ENCODE measurements around the gene VAV2.

VAV2 gene

GRCh38 chr9:133812941-133813748 is 179.0 kb downstream of the VAV2 start:
- Mint-ChIP-seq H3K36me3 (ENCODE audit: low read depth) (peaks cover 14% of the 10 kb centered on the region), H3K4me3 (no peak overlapping the region), H3K9me3 (no peaks in the 10 kb centered on the region), H3K27me3 (ENCODE audit: low read depth, poor library complexity) (peaks cover 4% of the 10 kb centered on the region), H3K27ac (no peak overlapping the region), H3K4me1 (peaks cover 45% of the 10 kb centered on the region)
- no peak for DNase-seq
- TF ChIP-seq CTCF (IDR thresholded peaks at IDR 0.05), result no peak

GRCh38 chr9:133812077-133812868 is 179.9 kb downstream of the VAV2 start:
- H3K27ac Mint-ChIP-seq, result no peak overlapping the region
- H3K4me1 Mint-ChIP-seq, result peaks cover 40% of the 10 kb centered on the region
- no peaks in the 10 kb centered on the region for H3K27me3 Mint-ChIP-seq (ENCODE audit: low read depth, poor library complexity)
- TF ChIP-seq CTCF (IDR thresholded peaks at IDR 0.05), result no peak
- H3K9me3 Mint-ChIP-seq, result no peaks in the 10 kb centered on the region
- DNase-seq, result no peak
- H3K4me3 Mint-ChIP-seq, result no peak overlapping the region
- peaks cover 7% of the 10 kb centered on the region for H3K36me3 Mint-ChIP-seq (ENCODE audit: low read depth)

GRCh38 chr9:133811471-133811870 is 180.7 kb downstream of the VAV2 start:
- Mint-ChIP-seq H3K36me3 (ENCODE audit: low read depth) (no peaks in the 10 kb centered on the region), H3K27ac (no peak overlapping the region), H3K4me1 (peaks cover 40% of the 10 kb centered on the region), H3K4me3 (no peak overlapping the region), H3K27me3 (ENCODE audit: low read depth, poor library complexity) (no peaks in the 10 kb centered on the region), H3K9me3 (no peaks in the 10 kb centered on the region)
- TF ChIP-seq CTCF (IDR thresholded peaks at IDR 0.05), result no peak
- DNase-seq, result no peak

- H3K27me3 Mint-ChIP-seq (ENCODE audit: low read depth, poor library complexity), result no peaks in the 10 kb centered on the region
- no peak overlapping the region for H3K4me3 Mint-ChIP-seq
- no peaks in the 10 kb centered on the region for H3K9me3 Mint-ChIP-seq
- no peak for TF ChIP-seq CTCF (IDR thresholded peaks at IDR 0.05)
- H3K4me1 Mint-ChIP-seq, result peaks cover 40% of the 10 kb centered on the region
- no peak for DNase-seq
- H3K36me3 Mint-ChIP-seq (ENCODE audit: low read depth), result no peaks in the 10 kb centered on the region
- H3K27ac Mint-ChIP-seq, result no peak overlapping the region
Observed at GRCh38 chr9:133810556-133811195, 181.4 kb downstream of the VAV2 start.

- H3K27me3 Mint-ChIP-seq (ENCODE audit: low read depth, poor library complexity), result no peaks in the 10 kb centered on the region
- no peak for TF ChIP-seq CTCF (IDR thresholded peaks at IDR 0.05)
- H3K36me3 Mint-ChIP-seq (ENCODE audit: low read depth), result no peaks in the 10 kb centered on the region
- peaks cover 26% of the 10 kb centered on the region for H3K4me1 Mint-ChIP-seq
- no peak overlapping the region for H3K27ac Mint-ChIP-seq
- DNase-seq, result no peak
- H3K9me3 Mint-ChIP-seq, result no peaks in the 10 kb centered on the region
- no peak overlapping the region for H3K4me3 Mint-ChIP-seq
Observed at GRCh38 chr9:133809335-133809734, 182.8 kb downstream of the VAV2 start.
